Natural killer cell treated with Interleukin-12 subunit alpha and Interleukin-12 subunit beta and Interleukin-15 and Interleukin-18, amount 100 ng/mL, for 72 hours (primary cell): ENCODE data around the gene TTLL4. TPM values are rescaled to one million over a fixed set of nuclear protein-coding genes. Genes with fewer than 3 reads are reported as not detected.

Experiments
- ATAC-seq, 2 donors: fragments of 150-1000 bp; cut with Tn5 transposase in 1 of 2; sonication (Bioruptor Pico), chemical (Tn5 transposase) in 1 of 2; 2 replicates each; pipeline ENCODE4 v1.10.0; 2021
- DNase-seq: peaks from one replicate; pipeline ENCODE4 v3.0.0; 2022; ENCODE audit warnings: low spot score
- H3K27ac Mint-ChIP-seq, 2 donors: 1 replicate in 1 of 2; 2 replicates in 1 of 2; pipeline ENCODE4 v1.8.0; 2022; ENCODE audit warnings: mixed read lengths in 2 of 2, mild to moderate bottlenecking in 1 of 2, moderate library complexity in 1 of 2
- H3K27me3 Mint-ChIP-seq, 2 donors: 1 replicate in 1 of 2; 2 replicates in 1 of 2; pipeline ENCODE4 v1.8.0; 2022; ENCODE audit warnings: mixed read lengths in 2 of 2
- H3K36me3 Mint-ChIP-seq: one replicate; pipeline ENCODE4 v1.8.0; 2022; ENCODE audit warnings: mixed read lengths
- H3K4me1 Mint-ChIP-seq, 2 donors: 1 replicate in 1 of 2; 2 replicates in 1 of 2; pipeline ENCODE4 v1.8.0; 2022; ENCODE audit warnings: low read depth in 2 of 2, mixed read lengths in 2 of 2, mild to moderate bottlenecking in 1 of 2
- H3K4me3 Mint-ChIP-seq: one replicate; pipeline ENCODE4 v1.8.0; 2022; ENCODE audit warnings: mixed read lengths
- H3K9me3 Mint-ChIP-seq: 2 replicates; pipeline ENCODE4 v1.8.0; 2022; ENCODE audit warnings: mixed read lengths
- total RNA-seq, 2 donors: library from RNA; stranded (reverse); gene quantifications; one replicate each; pipeline ENCODE4 v1.2.3, GENCODE V29; 2022

Gene TTLL4
- total RNA-seq, 2 donors from 2014 or later = 36.2 to 66.3 TPM

- ATAC-seq (peak in 1 of 2 donors; percentile 43), DNase-seq (no peak)
- Mint-ChIP-seq H3K4me1 (no peaks in the 10 kb centered on the region), H3K36me3 (no peaks in the 10 kb centered on the region), H3K9me3 (no peaks in the 10 kb centered on the region), H3K4me3 (no peak overlapping the region), H3K27ac (no peak overlapping the region), H3K27me3 (no peaks in the 10 kb centered on the region)
Measured at GRCh38 chr2:218698885-218699284, 11.8 kb upstream of the TTLL4 start.

GRCh38 chr2:218701806-218702205 is 8.8 kb upstream of the TTLL4 start:
- DNase-seq = no peak
- Mint-ChIP-seq H3K4me3 (no peak overlapping the region), H3K27me3 (no peaks in the 10 kb centered on the region), H3K27ac (no peak overlapping the region), H3K9me3 (no peaks in the 10 kb centered on the region), H3K36me3 (no peaks in the 10 kb centered on the region), H3K4me1 (no peaks in the 10 kb centered on the region)
- ATAC-seq = no peak

GRCh38 chr2:218703341-218703740 is 7.3 kb upstream of the TTLL4 start:
- peaks cover 0 to 3% of the 10 kb centered on the region in 2 donors for H3K27me3 Mint-ChIP-seq
- H3K27ac Mint-ChIP-seq = no peak overlapping the region
- no peaks in the 10 kb centered on the region for H3K9me3 Mint-ChIP-seq
- H3K36me3 Mint-ChIP-seq = no peaks in the 10 kb centered on the region
- DNase-seq (no peak), ATAC-seq (no peak)
- no peak overlapping the region for H3K4me3 Mint-ChIP-seq
- peaks cover 0 to 8% of the 10 kb centered on the region in 2 donors for H3K4me1 Mint-ChIP-seq

GRCh38 chr2:218708086-218708485 is 2.5 kb upstream of the TTLL4 start:
- peak overlapping the region; percentile 24 for H3K4me3 Mint-ChIP-seq
- ATAC-seq (no peak), DNase-seq (no peak)
- no peak overlapping the region for H3K27ac Mint-ChIP-seq
- H3K36me3 Mint-ChIP-seq = no peaks in the 10 kb centered on the region
- H3K4me1 Mint-ChIP-seq = peaks cover 10 to 20% of the 10 kb centered on the region in 2 donors
- H3K9me3 Mint-ChIP-seq = no peaks in the 10 kb centered on the region
- peaks cover 0 to 3% of the 10 kb centered on the region in 2 donors for H3K27me3 Mint-ChIP-seq

- Mint-ChIP-seq H3K9me3 (no peaks in the 10 kb centered on the region), H3K36me3 (no peaks in the 10 kb centered on the region), H3K27me3 (peaks cover 0 to 3% of the 10 kb centered on the region in 2 donors), H3K27ac (no peak overlapping the region), H3K4me3 (no peak overlapping the region), H3K4me1 (peaks cover 15 to 29% of the 10 kb centered on the region in 2 donors)
- DNase-seq (no peak), ATAC-seq (no peak)
Measured at GRCh38 chr2:218709908-218710307, 727 bp upstream of the TTLL4 start.

- DNase-seq (no peak), ATAC-seq (no peak)
- H3K27me3 Mint-ChIP-seq = peaks cover 0 to 3% of the 10 kb centered on the region in 2 donors
- peak overlapping the region in 1 of 2 donors; percentile 78 for H3K27ac Mint-ChIP-seq
- H3K9me3 Mint-ChIP-seq = no peaks in the 10 kb centered on the region
- H3K4me1 Mint-ChIP-seq = peaks cover 15 to 29% of the 10 kb centered on the region in 2 donors
- no peaks in the 10 kb centered on the region for H3K36me3 Mint-ChIP-seq
- peak overlapping the region; percentile 99 for H3K4me3 Mint-ChIP-seq
Measured at GRCh38 chr2:218710334-218710686, 325 bp upstream of the TTLL4 start.

- no peak for DNase-seq
- peak overlapping the region; percentile 78 to 92 for H3K27ac Mint-ChIP-seq
- peak overlapping the region; percentile 99 for H3K4me3 Mint-ChIP-seq
Measured at GRCh38 chr2:218711550-218711929, 905 bp downstream of the TTLL4 start.

GRCh38 chr2:218713922-218714321 is 3.3 kb downstream of the TTLL4 start:
- DNase-seq (no peak), ATAC-seq (no peak)
- H3K4me1 Mint-ChIP-seq = peaks cover 19 to 21% of the 10 kb centered on the region in 2 donors
- no peak overlapping the region for H3K27ac Mint-ChIP-seq
- no peaks in the 10 kb centered on the region for H3K36me3 Mint-ChIP-seq
- no peaks in the 10 kb centered on the region for H3K9me3 Mint-ChIP-seq
- no peaks in the 10 kb centered on the region for H3K27me3 Mint-ChIP-seq
- no peak overlapping the region for H3K4me3 Mint-ChIP-seq

More at GRCh38 chr2:218711550-218711929, 905 bp downstream of the TTLL4 start:
- no peaks in the 10 kb centered on the region for H3K9me3 Mint-ChIP-seq
- no peak for ATAC-seq
- peaks cover 0 to 3% of the 10 kb centered on the region in 2 donors for H3K27me3 Mint-ChIP-seq
- H3K4me1 Mint-ChIP-seq = peaks cover 15 to 29% of the 10 kb centered on the region in 2 donors
- H3K36me3 Mint-ChIP-seq = no peaks in the 10 kb centered on the region

GRCh38 chr2:218716070-218716469 is 5.4 kb downstream of the TTLL4 start:
- H3K27me3 Mint-ChIP-seq = no peaks in the 10 kb centered on the region

GRCh38 chr2:218717262-218717661 is 6.6 kb downstream of the TTLL4 start:
- Mint-ChIP-seq H3K4me3 (no peak overlapping the region), H3K27ac (no peak overlapping the region), H3K9me3 (no peaks in the 10 kb centered on the region), H3K27me3 (no peaks in the 10 kb centered on the region), H3K4me1 (peaks cover 15% of the 10 kb centered on the region in 2 donors), H3K36me3 (no peaks in the 10 kb centered on the region)
- ATAC-seq (no peak), DNase-seq (no peak)

More at GRCh38 chr2:218716070-218716469, 5.4 kb downstream of the TTLL4 start:
- Mint-ChIP-seq H3K9me3 (no peaks in the 10 kb centered on the region), H3K4me3 (no peak overlapping the region), H3K4me1 (peaks cover 24 to 26% of the 10 kb centered on the region in 2 donors), H3K27ac (no peak overlapping the region), H3K36me3 (no peaks in the 10 kb centered on the region)
- ATAC-seq (no peak), DNase-seq (no peak)

GRCh38 chr2:218718058-218718457 is 7.4 kb downstream of the TTLL4 start:
- Mint-ChIP-seq H3K36me3 (no peaks in the 10 kb centered on the region), H3K27ac (no peak overlapping the region), H3K9me3 (no peaks in the 10 kb centered on the region), H3K4me1 (peaks cover 15 to 19% of the 10 kb centered on the region in 2 donors), H3K27me3 (no peaks in the 10 kb centered on the region), H3K4me3 (no peak overlapping the region)
- ATAC-seq (no peak), DNase-seq (no peak)

GRCh38 chr2:218719457-218719856 is 8.8 kb downstream of the TTLL4 start:
- Mint-ChIP-seq H3K36me3 (no peaks in the 10 kb centered on the region), H3K27ac (no peak overlapping the region), H3K27me3 (no peaks in the 10 kb centered on the region)

GRCh38 chr2:218720048-218721041 is 9.7 kb downstream of the TTLL4 start:
- no peaks in the 10 kb centered on the region for H3K36me3 Mint-ChIP-seq
- peaks cover 5 to 23% of the 10 kb centered on the region in 2 donors for H3K4me1 Mint-ChIP-seq
- no peaks in the 10 kb centered on the region for H3K9me3 Mint-ChIP-seq
- H3K27me3 Mint-ChIP-seq = no peaks in the 10 kb centered on the region
- ATAC-seq (no peak), DNase-seq (no peak)
- no peak overlapping the region for H3K27ac Mint-ChIP-seq
- H3K4me3 Mint-ChIP-seq = no peak overlapping the region

More at GRCh38 chr2:218719457-218719856, 8.8 kb downstream of the TTLL4 start:
- no peak for ATAC-seq
- Mint-ChIP-seq H3K4me3 (no peak overlapping the region), H3K4me1 (peaks cover 5 to 22% of the 10 kb centered on the region in 2 donors), H3K9me3 (no peaks in the 10 kb centered on the region)
- DNase-seq = no peak

- no peaks in the 10 kb centered on the region for H3K27me3 Mint-ChIP-seq
- H3K4me1 Mint-ChIP-seq = peaks cover 5 to 23% of the 10 kb centered on the region in 2 donors
- H3K4me3 Mint-ChIP-seq = no peak overlapping the region
- H3K36me3 Mint-ChIP-seq = peaks cover 8% of the 10 kb centered on the region
- no peak overlapping the region for H3K27ac Mint-ChIP-seq
- DNase-seq (no peak), ATAC-seq (no peak)
- peaks cover 3% of the 10 kb centered on the region for H3K9me3 Mint-ChIP-seq
Measured at GRCh38 chr2:218721488-218721887, 10.9 kb downstream of the TTLL4 start.
